NCI-H2196 treated with DMSO at 0.1 percent for 48 hours (cell line): Measurements from ENCODE around the gene ITSN1.
A peak's percentile ranks its signal among the peaks of the same experiment; 100 is the strongest.

Experiments
- DNase-seq: peaks from one replicate; lab custom pipeline; 2025; ENCODE audit not compliant: unreplicated experiment; lab: John Stamatoyannopoulos, UW

Gene ITSN1

GRCh38 chr21:33881689-33882440 is 239.6 kb downstream of the ITSN1 start:
- no peak for DNase-seq

GRCh38 chr21:33883118-33883517 is 240.8 kb downstream of the ITSN1 start:
- DNase-seq = no peak

GRCh38 chr21:33884376-33885171 is 242.3 kb downstream of the ITSN1 start:
- DNase-seq = no peak

DNA sequence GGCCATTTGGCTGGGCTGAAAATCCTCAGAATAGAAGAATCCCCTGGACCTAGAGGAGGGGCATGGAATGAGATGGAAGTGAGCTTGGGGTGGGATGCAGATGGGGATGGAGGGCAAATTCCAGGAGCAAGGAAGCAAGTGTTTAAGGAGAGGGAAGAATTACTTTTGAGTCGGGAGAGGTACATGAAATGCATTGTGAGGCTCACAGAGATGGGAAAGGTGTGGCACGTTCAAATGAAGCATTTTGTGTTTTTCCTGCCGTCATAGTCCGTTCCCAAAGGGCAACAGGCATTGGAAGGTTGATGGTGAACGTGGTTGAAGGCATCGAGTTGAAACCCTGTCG is 242.8 kb downstream of the ITSN1 start:
- no peak for DNase-seq

DNA sequence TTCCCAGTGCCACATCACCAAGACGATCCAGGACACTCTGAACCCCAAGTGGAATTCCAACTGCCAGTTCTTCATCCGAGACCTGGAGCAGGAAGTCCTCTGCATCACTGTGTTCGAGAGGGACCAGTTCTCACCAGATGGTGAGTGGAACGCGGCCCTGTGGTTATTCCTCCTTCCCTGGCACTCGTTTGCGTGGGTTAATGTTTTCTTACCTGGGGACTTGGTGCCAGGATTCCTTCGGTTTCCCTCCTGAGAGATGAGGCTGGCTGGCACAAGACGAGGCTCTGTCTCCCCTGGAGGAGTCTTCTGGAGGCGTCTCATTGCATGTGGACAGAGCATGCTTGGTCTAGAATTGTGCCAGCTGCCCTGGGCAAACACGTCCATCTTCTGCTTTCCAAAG is 244.0 kb downstream of the ITSN1 start:
- no peak for DNase-seq

DNA sequence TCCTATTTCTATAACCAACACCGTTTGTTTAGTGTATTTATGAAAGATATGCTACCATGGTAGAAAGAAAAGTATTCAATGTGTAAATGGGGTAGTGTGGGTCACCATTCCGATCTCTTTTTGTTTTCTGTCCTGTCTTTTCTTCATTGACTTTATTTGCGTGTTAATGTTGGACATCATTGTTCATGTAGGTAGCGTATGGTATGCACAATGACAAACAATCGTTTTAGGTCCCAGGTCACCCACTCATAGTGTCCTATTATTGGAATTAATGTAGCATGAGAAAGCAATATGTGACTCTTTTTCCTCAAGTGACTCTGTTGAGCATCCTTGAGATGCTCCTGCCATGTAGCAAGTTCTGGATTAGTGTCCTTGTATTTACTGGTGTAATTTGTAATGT is 247.9 kb downstream of the ITSN1 start:
- DNase-seq = no peak

GRCh38 chr21:33892853-33893252 is 250.6 kb downstream of the ITSN1 start:
- no peak for DNase-seq

DNA sequence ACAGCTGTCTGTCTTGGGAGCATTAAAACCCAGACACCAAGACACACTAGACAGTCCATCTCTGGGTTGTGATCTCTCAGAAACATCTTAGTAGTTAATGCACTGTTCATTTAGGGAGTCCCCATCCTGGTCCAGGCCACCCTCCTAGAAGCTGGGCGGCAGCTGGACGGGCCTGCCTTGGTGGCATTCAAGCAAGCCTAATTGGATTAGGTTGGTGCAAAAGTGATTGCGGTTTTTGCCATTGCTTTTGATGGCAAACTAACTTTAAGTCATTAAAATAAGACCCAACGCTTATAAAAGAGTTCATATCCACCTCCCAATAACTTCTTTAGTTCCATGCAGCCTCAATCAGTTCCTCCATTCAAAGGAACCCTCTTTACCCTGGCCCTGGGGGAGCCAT is 251.6 kb downstream of the ITSN1 start:
- no peak for DNase-seq

- peak; percentile 23 for DNase-seq
These were observed 252.5 kb downstream of the ITSN1 start for GRCh38 chr21:33894736-33895288.

DNA sequence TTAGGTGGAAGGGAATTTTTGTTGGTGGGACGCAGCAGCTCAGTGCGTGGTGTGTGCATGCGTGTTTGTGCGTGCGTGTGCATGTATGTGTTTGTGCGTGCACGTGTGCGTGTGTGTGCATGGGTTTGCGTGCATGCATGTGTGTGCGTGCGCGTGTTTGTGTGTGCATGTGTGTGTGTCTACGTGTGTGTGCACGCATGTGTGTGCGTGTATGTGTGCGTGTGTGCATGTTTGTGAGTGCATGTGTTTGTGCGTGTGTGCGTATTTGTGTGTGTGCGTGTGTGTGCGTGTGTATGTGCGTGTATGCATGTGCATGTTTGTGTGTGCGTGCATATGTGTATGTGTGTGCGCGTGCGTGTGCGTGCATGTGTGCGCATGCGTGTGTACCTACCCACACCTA is 253.1 kb downstream of the ITSN1 start:
- DNase-seq = no peak

- no peak for DNase-seq
These were observed 254.4 kb downstream of the ITSN1 start for GRCh38 chr21:33896691-33897090.

- DNase-seq = no peak
These were observed 254.8 kb downstream of the ITSN1 start for GRCh38 chr21:33897098-33897497.

GRCh38 chr21:33897739-33898138 is 255.4 kb downstream of the ITSN1 start:
- DNase-seq = no peak

DNA sequence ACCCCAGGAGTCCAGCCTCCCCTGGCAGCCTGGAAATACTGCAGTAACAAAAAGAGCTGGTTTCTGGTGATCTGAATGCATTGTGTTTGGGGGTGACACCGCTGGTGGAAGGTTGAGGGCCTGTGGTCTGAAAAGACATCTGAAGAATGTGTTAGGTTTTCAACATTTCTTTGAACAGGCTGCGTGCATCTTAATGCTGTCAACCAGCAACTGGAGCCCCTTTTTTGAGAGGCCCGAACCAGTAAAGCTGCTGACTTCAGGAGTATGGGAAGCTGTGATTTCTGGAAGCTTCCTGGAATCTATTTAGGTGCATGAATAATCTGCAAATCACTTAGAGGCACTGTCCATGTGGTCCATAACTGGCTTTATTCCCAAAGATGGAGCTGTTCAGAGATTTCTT is 256.3 kb downstream of the ITSN1 start:
- DNase-seq = no peak

DNA sequence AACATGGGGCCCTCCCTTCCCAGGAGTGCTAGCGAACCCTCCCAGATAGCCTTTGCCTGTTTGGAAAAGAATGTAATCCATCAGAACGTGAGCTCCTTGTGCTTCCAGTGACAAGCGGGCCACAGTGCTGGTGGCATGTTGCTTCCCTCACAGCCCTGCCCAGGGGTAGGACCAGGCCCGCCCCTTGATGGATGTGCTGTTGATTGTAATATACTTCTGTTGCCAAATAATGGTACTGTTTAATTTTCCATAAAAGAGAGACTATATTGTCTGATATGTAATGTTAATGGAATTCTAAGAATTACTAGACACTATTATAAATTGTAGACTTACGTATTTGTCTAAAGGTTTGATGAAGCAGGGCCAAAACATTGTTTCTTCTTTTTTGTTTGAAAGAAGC is 256.9 kb downstream of the ITSN1 start:
- DNase-seq = no peak

GRCh38 chr21:33901412-33902288 is 259.3 kb downstream of the ITSN1 start:
- DNase-seq = no peak

- DNase-seq = no peak
These were observed 260.0 kb downstream of the ITSN1 start for GRCh38 chr21:33902349-33902748.

DNA sequence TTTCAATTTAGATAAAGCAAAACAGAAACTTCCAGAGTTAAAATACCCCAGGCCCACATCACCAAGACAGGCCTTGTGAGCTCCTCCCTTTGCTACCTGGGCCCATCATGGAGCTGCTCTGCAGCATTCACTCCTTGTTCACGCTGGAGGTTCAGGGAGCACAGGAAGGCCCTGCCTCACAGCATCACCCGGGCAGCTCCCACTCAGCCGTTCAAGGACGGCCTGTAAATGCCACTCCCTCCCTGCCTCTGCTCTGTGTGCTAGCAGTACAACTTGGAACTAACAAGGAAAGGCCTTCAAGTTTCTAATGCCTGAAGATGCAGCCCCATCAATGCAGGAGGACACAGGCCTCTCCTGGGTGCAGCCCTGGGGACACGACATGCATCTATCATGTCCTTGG is 261.7 kb downstream of the ITSN1 start:
- DNase-seq = no peak

DNA sequence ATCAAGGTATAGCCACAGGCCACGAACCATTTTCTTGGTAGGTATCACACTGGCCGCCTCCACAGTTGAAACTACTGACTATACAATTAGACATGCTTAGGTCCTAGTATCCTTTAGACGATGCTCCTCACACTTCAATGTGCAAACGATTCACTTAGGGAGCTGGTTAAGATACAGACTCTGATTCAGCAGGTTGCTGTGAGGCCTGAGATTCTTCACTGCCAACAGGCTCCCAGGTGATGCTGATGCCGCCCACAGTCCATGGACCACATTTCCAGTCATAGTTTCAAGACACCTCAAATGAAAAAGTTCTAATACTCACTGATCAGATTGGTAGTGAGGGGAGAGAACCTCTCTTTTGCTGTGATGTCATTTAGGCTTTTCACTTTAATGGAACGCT is 266.5 kb downstream of the ITSN1 start:
- no peak for DNase-seq

- no peak for DNase-seq
These were observed 267.5 kb downstream of the ITSN1 start for GRCh38 chr21:33909756-33910155.

DNA sequence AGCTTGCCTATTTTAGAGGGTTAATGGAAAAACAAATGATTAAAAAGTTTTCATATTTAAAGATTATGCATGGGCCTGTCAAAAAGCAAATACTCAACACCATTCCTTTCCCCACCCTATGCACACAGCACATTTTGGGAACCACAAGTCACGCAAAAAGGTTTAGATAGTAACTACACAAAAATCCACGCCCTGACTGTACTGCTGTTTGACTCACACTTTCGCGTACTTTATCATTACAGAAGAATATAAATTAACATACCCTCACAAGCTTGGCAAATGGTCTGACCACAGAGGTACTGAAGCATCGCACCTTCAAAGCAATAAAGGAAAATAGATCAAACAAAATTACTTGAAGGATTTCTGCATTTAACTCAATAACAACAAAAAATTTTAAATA is 271.9 kb downstream of the ITSN1 start:
- DNase-seq = no peak
